Esophagus squamous epithelium (tissue), 4 donors: ENCODE measurements around the gene LRBA.

Experiments
- POLR2A ChIP-seq, 4 donors: fragments of 450-650 bp; IDR thresholded peaks; one replicate each; pipeline ENCODE4 v1.6.1; 2017; ENCODE audit warnings: antibody characterized with exemption in 4 of 4, mild to moderate bottlenecking in 4 of 4, moderate library complexity in 3 of 4
- TF ChIP-seq, protein P1 (sequence below), 6 experiments: fragments of 450-650 bp in 4 of 6; fragments of 200-600 bp in 2 of 6; sonication (generic) in 2 of 6; IDR thresholded peaks; one replicate each; pipeline ENCODE4 v1.5.1; 2016 to 2019; ENCODE audit warnings: antibody characterized with exemption in 6 of 6, mild to moderate bottlenecking in 4 of 6, moderate library complexity in 4 of 6

GRCh38 chr4:150515135-150515534 lies 499.9 kb downstream of the LRBA start:
- TF ChIP-seq, protein P1, sequence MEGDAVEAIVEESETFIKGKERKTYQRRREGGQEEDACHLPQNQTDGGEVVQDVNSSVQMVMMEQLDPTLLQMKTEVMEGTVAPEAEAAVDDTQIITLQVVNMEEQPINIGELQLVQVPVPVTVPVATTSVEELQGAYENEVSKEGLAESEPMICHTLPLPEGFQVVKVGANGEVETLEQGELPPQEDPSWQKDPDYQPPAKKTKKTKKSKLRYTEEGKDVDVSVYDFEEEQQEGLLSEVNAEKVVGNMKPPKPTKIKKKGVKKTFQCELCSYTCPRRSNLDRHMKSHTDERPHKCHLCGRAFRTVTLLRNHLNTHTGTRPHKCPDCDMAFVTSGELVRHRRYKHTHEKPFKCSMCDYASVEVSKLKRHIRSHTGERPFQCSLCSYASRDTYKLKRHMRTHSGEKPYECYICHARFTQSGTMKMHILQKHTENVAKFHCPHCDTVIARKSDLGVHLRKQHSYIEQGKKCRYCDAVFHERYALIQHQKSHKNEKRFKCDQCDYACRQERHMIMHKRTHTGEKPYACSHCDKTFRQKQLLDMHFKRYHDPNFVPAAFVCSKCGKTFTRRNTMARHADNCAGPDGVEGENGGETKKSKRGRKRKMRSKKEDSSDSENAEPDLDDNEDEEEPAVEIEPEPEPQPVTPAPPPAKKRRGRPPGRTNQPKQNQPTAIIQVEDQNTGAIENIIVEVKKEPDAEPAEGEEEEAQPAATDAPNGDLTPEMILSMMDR (IDR thresholded peaks at IDR 0.05): no peak
- TF ChIP-seq POLR2A (IDR thresholded peaks at IDR 0.05): no peak
